Measurements from ENCODE around the gene BMP6.
"Not testable (repeated sequence)": the region's sequence is repeated elsewhere in the genome, so short reads cannot be mapped to it uniquely, and the experiment has no call there.

Gene BMP6

DNA sequence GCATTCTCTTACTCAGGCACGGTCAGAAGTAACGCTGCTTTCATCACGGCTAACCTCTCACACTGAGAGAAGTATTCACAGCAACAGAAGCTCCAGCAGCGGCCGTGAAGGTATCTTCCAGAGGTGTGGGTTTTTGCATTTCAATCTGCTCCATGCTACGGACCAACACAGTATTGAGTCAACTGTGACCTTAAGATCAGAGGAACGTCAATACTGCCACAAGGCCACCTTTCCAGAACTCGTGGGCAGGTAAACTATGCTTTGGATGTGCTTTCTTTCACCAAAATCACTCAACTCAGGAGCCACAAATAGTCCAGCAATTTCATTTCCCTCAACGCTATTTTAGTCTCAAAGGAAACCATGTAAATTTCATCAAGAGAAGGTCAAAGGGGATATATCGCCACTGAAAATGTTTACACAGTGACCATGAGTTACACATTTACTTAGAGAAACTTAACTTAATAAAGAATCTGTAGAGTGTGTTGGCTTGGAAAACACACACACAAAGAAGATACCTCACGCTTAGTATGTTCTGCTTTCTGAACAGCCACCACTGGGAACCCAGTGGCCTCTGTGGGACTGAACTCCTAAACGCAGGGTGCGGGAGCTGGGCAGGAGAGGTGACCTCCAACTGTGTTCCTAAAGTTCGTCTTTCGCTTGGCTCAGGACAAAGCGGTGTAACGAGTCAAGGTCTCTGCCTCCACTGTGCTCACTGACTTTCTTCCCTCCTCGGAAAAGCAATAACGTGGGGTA is 156.8 kb downstream of the BMP6 start:
- DNase-seq: no peak

- DNase-seq: no peak
Observed at GRCh38 chr6:7883381-7883780, 157.5 kb downstream of the BMP6 start.

GRCh38 chr6:7886132-7886531 is 160.2 kb downstream of the BMP6 start:
- DNase-seq: no peak

GRCh38 chr6:7887278-7887991 is 161.5 kb downstream of the BMP6 start:
- no peak for DNase-seq

- no peak for DNase-seq
Observed at GRCh38 chr6:7888587-7889357, 162.9 kb downstream of the BMP6 start.

DNA sequence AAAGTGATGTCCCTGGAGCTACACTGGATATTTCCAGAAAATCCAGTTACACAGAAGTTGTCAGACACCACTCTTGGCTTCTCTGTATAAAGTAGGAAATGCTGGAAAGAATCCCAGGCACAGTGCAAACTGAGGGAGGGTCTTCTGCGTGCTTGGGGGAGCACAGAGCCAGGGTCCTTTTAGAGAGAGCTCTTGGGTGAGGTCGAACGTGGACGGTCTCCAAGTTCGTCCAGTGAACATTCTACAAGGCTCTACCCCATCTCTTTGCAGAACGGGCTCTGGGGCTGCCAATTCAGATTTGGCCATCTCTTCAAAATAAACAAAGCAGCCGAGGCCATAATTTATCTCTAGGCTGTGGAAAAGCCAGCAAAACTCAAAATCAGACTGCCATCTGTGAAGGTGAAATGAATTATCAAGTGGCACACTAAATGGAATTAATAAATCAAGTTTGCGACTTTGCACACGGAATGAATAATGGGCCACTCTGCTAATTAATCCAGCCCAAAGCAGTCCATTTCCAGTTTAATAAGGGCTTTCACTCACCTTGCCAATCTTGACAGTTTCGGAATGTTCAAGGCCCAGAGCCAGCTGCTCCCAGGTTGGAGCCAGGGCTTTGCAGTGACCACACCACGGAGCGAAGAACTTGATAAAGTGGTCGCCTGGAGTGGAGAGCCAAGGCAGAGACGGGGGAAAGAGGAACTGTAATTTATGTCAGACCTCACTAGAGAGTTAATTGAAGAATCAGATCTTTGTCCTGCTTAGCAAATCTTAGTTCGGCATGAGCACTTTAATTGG is 165.4 kb downstream of the BMP6 start:
- DNase-seq: no peak

GRCh38 chr6:7892367-7892766 is 166.5 kb downstream of the BMP6 start:
- not testable (repeated sequence) for DNase-seq

DNA sequence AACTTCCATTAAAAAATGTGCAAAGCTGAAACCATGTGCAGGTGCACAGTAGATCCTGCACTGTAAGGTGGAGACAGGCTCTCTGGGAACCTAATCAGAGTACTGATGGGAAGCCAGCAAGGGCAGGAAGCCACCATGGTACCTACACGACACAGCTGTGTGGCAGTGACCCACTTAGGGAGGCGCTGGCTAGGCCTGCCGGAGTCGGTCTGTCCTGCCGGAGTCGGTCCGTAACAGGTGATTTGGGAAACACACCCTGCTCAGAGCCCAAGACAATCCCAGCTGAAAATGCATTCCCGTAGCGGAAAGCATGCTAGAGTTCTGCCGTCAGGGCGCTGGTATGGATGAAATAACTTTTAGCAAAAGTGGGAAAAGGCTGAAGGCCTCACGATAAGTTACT is 167.4 kb downstream of the BMP6 start:
- DNase-seq: no peak

DNA sequence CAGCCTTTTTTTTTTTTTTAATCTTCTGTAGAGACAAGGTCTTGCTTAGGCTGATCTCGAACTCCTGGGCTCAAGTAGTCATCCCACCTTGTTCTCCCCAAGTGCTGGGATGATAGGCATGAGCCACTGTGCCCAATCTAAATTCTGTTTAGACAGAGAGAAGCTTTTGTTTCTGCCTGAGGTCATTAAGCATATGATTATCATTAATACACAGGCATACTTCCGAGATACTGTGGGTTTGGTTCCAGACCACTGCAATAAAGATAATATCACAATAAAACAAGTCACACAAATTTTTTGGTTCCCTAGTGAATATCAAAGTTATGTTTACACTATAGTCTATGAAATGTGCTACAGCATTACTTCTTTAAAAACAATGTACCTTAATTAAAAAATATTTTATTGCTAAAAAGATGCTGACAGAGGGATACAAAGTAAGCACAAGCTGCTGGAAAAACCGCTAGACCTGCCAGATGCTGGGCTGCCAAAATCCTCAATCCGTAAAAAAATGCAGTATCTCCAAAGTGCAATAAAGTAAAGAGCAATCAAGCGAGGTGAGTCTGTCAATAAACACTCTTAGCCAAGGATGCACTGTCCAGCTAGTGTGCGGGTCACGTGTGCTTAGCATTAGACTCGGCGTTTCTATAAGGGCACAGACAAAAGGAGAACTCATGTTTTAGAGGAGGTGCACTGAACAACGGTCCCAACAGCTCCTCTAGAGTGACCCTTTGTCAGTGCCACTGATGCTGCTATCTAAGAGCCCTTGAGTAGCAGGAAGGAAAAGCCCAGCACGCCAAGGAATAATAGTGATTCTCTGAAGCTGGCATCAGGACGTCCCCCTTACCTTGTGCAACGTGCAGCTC is 168.6 kb downstream of the BMP6 start:
- DNase-seq: no peak

GRCh38 chr6:7895125-7895423 is 169.2 kb downstream of the BMP6 start:
- no peak for DNase-seq

DNA sequence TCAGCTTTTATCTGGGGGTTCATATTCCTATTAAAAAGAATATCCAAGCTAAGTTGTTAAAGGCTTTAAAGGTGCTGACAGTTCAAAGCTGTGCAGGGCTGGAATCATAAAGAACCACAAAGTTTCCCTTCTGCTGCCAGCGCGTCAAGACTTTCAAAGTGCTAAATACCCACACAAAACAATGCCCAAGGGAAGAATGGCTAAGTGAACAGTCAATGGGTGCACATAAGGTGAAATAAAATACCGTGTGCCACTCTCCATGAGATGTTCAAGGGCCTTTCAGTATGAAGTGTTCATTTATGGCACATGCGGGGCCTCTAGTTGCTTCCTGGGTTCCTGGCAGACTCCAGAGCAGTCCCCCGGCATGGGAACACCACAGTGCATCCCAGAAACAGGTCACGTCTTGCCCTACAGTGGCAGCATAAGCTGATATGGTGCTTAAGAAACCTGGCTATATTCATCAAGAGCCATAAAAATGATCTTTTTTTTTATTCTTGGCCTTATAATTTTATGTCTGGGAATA is 170.6 kb downstream of the BMP6 start:
- DNase-seq: no peak

DNA sequence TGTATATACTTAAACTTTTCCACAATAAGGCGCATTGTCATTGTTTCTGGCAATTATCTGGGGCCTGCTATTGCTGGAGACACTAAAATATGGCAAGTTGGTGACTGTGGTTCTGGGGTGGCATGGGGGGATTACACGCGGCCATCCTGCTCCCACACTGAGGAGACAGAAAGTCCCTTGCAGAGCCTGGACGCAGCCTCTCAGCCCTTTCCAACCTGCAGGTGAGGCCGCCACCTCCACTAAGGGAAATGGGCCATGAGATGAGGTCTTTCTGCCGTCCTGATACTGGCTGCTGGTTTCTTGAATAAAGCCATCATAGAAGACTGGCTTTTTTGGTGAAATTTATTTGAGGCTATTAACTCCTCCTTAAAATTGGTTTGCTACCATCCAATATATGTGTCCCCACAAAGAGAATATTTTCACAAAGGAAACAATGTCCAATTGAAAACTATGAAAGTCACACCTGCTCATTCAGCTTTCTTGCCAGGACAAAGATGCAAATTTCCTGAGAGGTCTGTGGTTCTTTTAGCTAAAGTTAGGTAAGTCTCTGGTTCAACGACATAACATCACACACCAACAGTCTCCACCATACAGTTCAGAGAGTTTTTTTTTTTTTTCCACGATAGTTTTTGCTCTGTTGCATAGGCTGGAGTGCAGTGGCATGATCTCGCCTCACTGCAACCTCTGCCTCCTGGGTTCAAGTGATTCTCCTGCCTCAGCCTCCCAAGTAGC is 171.7 kb downstream of the BMP6 start:
- no peak for DNase-seq

- DNase-seq: not testable (repeated sequence)
Observed at GRCh38 chr6:7898193-7898586, 172.3 kb downstream of the BMP6 start.

DNA sequence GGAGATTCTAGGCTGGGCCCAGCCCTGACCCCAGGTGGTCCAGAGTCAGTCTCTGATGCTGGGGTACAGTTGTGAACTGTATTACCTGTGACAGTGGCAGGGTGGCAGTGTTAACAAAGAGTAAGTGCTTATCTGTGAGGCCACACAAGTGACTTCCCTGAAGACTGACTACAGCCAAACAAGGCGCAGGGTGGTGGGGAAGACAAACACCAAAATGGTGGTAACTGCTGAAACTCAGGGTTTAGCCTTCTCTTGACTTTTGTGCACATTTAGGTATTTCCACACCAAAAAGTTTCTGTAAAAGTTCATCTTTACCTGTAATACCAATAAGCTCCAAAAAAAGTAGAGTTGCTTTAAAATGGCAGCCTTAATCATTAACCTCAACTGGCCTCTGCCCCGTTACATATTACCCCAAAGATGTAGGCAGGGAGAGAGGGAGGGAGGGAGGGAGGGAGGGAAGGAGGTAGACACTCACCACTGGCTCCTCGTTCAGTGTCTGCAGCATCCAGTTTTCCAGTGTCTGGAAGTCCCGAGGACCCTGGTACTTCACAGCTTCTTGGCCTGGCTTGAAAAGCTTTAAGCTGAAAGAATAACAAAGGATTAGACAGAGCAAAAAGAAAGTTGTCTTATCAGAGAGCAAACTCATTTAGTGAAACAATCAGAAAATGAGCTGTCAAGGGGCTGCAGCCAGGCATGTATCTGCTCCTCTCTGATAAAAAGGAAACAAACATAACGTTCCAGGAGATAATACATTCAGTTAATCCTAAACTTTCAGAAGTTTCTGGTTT is 173.4 kb downstream of the BMP6 start:
- peak in 1 of 58 donors; percentile 2 for DNase-seq

GRCh38 chr6:7899889-7900213 is 174.0 kb downstream of the BMP6 start:
- no peak for DNase-seq

- DNase-seq: no peak
Observed at GRCh38 chr6:7900621-7901020, 174.7 kb downstream of the BMP6 start.

DNA sequence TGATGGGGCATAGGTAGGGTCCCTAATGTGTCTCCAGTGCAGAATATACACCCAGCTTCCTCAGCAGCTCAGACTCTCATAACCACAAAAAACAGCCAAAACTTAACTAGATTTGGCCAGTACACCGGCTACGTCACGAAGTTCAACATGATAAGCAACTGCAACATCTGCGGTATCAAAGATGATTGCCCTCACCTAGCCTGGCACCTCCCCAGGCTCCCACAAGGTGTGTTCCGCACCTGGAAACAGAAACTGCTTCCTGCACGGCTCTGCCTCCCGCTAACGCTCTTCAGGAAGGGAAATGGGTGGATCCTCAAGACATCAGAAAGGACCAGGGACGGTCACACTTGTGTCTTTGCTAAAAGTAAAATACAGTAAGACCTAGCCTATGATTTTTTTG is 175.2 kb downstream of the BMP6 start:
- no peak for DNase-seq

DNA sequence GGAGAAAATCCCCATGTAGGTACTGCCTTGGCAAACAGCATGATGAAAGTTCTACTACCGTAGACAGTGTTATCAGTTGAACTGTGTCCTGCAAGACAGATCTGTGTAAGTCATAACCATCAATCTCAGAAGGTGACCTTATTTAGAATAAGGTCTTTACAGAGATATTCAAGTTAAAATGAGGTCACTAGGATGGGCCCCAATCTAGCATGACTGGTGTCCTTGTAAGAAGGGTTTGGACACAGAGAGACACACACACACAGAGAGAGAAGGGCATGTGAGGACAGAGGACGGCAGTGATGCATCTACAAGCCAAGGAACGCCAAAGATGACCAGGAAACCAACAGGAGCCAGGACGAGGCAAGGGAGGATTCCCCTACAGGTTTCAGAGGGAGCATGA is 175.9 kb downstream of the BMP6 start:
- no peak for DNase-seq

GRCh38 chr6:7902221-7902620 is 176.3 kb downstream of the BMP6 start:
- no peak for DNase-seq
